Lower leg skin (tissue), 4 donors: ENCODE data around the gene PRDM16. TPM values are rescaled to one million over a fixed set of nuclear protein-coding genes. Genes with fewer than 3 reads are reported as not detected.

Experiments
- DNase-seq, 2 donors: peaks; one replicate each; pipeline ENCODE4 v3.0.0-alpha.2; 2019; ENCODE audit warnings: low spot score in 2 of 2
- H3K4me3 ChIP-seq: fragments of 200-600 bp; sonication (generic); 2 replicates; pipeline ENCODE4 v1.5.1; 2017; ENCODE audit warnings: mild to moderate bottlenecking, low read depth; ENCODE audit not compliant: poor library complexity, severe bottlenecking
- CTCF ChIP-seq, 3 donors: fragments of 450-650 bp; IDR thresholded peaks; one replicate each; pipeline ENCODE4 v1.5.1; 2016; ENCODE audit warnings: antibody characterized with exemption in 3 of 3, mild to moderate bottlenecking in 3 of 3, moderate library complexity in 2 of 3
- POLR2A ChIP-seq, 2 donors: fragments of 450-650 bp; IDR thresholded peaks; one replicate each; pipeline ENCODE4 v1.6.1; 2016 to 2017; ENCODE audit warnings: antibody characterized with exemption in 2 of 2, mild to moderate bottlenecking in 1 of 2, moderate library complexity in 1 of 2
- WGBS, 2 donors: methylation state at CpG; one replicate each; pipeline ENCODE4 v1.1.5; 2018; 5-methylcytosine and 5-hydroxymethylcytosine counted together
- intact Hi-C: fragments of 100-400 bp; cut with DNase I; formaldehyde crosslinking; loops from one replicate; pipeline ENCODE4 v1.15.0; 2023; ENCODE audit warnings: low total_unique reads
- total RNA-seq, 4 donors: library from RNA; depleted of rRNA; stranded (reverse); fragments of >200 nt; gene quantifications; one replicate each; pipeline ENCODE4 v1.1.0, GENCODE V29; 2016

PRDM16 gene
- total RNA-seq, 4 donors from 2014 or later, result 0.08 to 0.91 (median 0.56) TPM; not detected in 1

GRCh38 chr1:3149277-3149676, 80.3 kb downstream of the PRDM16 start:
- no peak overlapping the region for H3K4me3 ChIP-seq
- WGBS, 2 donors, result 58 to 70% methylated on average over 7 to 8 of the region's 8 CpGs
- TF ChIP-seq POLR2A (IDR thresholded peaks at IDR 0.05), result no peak
- no peak for TF ChIP-seq CTCF (IDR thresholded peaks at IDR 0.05)
- DNase-seq, result no peak
- intact Hi-C loops, result no loop called here

GRCh38 chr1:3151456-3151855, 82.5 kb downstream of the PRDM16 start:
- H3K4me3 ChIP-seq, result no peak overlapping the region
- no peak for TF ChIP-seq POLR2A (IDR thresholded peaks at IDR 0.05)
- TF ChIP-seq CTCF (IDR thresholded peaks at IDR 0.05), result no peak
- no peak for DNase-seq
- WGBS, 2 donors, result 79 to 80% methylated on average over 14 of the region's 14 CpGs
- intact Hi-C loops, result no loop called here

- H3K4me3 ChIP-seq, result no peak overlapping the region
- DNase-seq, result no peak
- intact Hi-C loops, result no loop called here
- TF ChIP-seq CTCF (IDR thresholded peaks at IDR 0.05) (no peak), POLR2A (IDR thresholded peaks at IDR 0.05) (no peak)
Observed at GRCh38 chr1:3152143-3152542, 83.1 kb downstream of the PRDM16 start.

GRCh38 chr1:3153197-3153596, 84.2 kb downstream of the PRDM16 start:
- TF ChIP-seq POLR2A (IDR thresholded peaks at IDR 0.05) (no peak), CTCF (IDR thresholded peaks at IDR 0.05) (no peak)
- H3K4me3 ChIP-seq, result no peak overlapping the region
- DNase-seq, result no peak
- WGBS, 2 donors, result 79 to 86% methylated on average over 11 to 12 of the region's 13 CpGs
- intact Hi-C loops, result no loop called here

- H3K4me3 ChIP-seq, result no peak overlapping the region
- 84 to 88% methylated on average over 34 to 37 of the region's 38 CpGs for WGBS, 2 donors
- intact Hi-C loops, result no loop called here
- DNase-seq, result no peak
- no peak for TF ChIP-seq POLR2A (IDR thresholded peaks at IDR 0.05)
- TF ChIP-seq CTCF (IDR thresholded peaks at IDR 0.05), result no peak
Observed at GRCh38 chr1:3153902-3154795, 85.1 kb downstream of the PRDM16 start.
